ENCODE results near the gene GPR161. TPM values are rescaled to one million over a fixed set of nuclear protein-coding genes. Genes with fewer than 3 reads are reported as not detected.

The GPR161 gene
- total RNA-seq, 6 experiments from 2014 or later: 9.3 to 14.5 (median 13.2) TPM

DNA sequence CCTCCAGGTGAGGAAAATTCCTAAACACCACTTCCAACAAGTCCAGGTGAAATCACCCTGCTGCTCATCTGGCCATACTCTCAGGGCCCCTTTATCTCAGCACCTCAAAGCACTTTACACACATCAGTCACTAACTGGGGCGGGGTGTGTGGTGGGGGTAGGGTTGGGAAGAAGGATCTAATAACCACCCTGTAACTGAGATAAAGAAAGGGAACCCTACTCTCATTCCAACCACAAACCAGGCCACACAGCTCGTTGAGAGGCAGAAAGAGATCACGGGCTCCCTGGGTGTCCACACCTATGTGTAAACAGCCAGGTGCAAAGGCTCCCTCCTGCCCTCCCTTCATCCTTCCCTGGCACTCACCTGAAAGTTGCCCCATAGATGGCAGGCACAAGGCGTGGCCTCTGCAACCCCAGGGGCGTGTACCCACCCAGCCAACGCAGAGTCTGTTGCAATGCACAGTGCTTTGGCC is 20.4 kb downstream of the GPR161 start:
- no peak overlapping the region for H3K27ac Mint-ChIP-seq
- peaks cover 15% of the 10 kb centered on the region for H3K4me1 Mint-ChIP-seq (ENCODE audit: low read depth)
- no peak for DNase-seq
- no peaks in the 10 kb centered on the region; the same call in 1 of the 2 replicates for H3K27me3 Mint-ChIP-seq (ENCODE audit: insufficient read depth)
- TF ChIP-seq, protein P1, sequence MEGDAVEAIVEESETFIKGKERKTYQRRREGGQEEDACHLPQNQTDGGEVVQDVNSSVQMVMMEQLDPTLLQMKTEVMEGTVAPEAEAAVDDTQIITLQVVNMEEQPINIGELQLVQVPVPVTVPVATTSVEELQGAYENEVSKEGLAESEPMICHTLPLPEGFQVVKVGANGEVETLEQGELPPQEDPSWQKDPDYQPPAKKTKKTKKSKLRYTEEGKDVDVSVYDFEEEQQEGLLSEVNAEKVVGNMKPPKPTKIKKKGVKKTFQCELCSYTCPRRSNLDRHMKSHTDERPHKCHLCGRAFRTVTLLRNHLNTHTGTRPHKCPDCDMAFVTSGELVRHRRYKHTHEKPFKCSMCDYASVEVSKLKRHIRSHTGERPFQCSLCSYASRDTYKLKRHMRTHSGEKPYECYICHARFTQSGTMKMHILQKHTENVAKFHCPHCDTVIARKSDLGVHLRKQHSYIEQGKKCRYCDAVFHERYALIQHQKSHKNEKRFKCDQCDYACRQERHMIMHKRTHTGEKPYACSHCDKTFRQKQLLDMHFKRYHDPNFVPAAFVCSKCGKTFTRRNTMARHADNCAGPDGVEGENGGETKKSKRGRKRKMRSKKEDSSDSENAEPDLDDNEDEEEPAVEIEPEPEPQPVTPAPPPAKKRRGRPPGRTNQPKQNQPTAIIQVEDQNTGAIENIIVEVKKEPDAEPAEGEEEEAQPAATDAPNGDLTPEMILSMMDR (IDR thresholded peaks at IDR 0.05): no peak
- H3K9me3 Mint-ChIP-seq: no peaks in the 10 kb centered on the region
- no peak overlapping the region for H3K4me3 Mint-ChIP-seq
- peaks cover 14% of the 10 kb centered on the region for H3K36me3 Mint-ChIP-seq (ENCODE audit: low read depth)

DNA sequence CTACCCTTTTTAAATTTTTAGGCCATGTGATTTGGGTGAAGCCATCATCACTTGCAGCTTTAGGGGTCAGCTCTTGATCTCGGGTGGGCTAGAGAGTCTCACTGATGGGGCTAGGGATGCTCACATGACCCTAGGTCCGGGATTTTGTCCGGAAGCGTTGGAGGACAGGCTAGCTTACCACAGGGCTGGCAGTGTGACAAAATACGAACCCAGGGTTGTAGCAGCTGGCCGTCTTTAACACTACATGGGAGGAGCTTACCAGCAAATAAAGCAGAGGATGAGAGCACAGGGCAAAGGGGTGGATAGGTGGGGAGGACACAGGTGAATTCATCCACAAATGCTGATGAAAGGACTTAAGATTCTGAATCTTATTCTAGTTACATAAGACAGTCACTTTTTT is 21.9 kb downstream of the GPR161 start:
- H3K36me3 Mint-ChIP-seq (ENCODE audit: low read depth): peaks cover 12% of the 10 kb centered on the region
- no peaks in the 10 kb centered on the region for H3K9me3 Mint-ChIP-seq
- no peak overlapping the region for H3K4me3 Mint-ChIP-seq
- TF ChIP-seq, protein P1 (IDR thresholded peaks at IDR 0.05): no peak
- no peak overlapping the region for H3K27ac Mint-ChIP-seq
- peaks cover 11% of the 10 kb centered on the region for H3K4me1 Mint-ChIP-seq (ENCODE audit: low read depth)
- peaks cover 2% of the 10 kb centered on the region; the same call in 1 of the 2 replicates for H3K27me3 Mint-ChIP-seq (ENCODE audit: insufficient read depth)
- DNase-seq: no peak

DNA sequence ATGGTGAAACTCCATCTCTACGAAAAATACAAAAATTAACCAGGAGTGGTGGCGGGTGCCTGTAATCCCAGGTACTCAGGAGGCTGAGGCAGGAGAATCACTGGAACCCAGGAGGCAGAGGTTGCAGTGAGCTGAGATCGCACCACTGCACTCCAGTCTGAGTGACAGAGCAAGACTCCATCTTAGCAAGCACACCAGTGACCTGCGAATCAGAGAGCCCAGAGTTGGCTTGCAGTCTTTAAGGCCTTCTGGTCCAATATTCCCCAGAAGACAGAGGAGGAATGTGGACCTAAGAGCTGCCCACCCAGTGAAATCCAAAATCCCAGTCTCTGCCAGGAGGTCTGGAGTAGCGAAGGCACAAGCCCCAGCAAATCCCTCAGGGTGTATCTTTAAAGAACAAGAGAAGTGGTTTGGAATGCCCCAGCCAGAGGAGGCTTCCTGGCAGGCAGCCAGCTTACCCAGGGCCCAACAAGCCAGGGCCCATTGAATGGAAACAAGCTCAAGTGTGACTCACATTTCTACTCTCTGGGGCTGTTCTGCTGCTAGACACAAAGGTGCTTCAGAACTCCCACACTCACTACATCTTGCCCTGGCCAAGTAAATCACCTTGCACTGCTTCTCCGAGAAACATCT is 23.9 kb downstream of the GPR161 start:
- TF ChIP-seq, protein P1 (IDR thresholded peaks at IDR 0.05): no peak
- Mint-ChIP-seq H3K9me3 (no peaks in the 10 kb centered on the region), H3K36me3 (ENCODE audit: low read depth) (peaks cover under 1% of the 10 kb centered on the region; the same call in 1 of the 2 replicates), H3K27ac (0 out of 2 replicates have a peak overlapping the region, but pooled peaks have one; percentile 0), H3K4me1 (ENCODE audit: low read depth) (peaks cover 11% of the 10 kb centered on the region), H3K27me3 (ENCODE audit: insufficient read depth) (peaks cover 2% of the 10 kb centered on the region; the same call in 1 of the 2 replicates), H3K4me3 (no peak overlapping the region)
- DNase-seq: peak; percentile 56

DNA sequence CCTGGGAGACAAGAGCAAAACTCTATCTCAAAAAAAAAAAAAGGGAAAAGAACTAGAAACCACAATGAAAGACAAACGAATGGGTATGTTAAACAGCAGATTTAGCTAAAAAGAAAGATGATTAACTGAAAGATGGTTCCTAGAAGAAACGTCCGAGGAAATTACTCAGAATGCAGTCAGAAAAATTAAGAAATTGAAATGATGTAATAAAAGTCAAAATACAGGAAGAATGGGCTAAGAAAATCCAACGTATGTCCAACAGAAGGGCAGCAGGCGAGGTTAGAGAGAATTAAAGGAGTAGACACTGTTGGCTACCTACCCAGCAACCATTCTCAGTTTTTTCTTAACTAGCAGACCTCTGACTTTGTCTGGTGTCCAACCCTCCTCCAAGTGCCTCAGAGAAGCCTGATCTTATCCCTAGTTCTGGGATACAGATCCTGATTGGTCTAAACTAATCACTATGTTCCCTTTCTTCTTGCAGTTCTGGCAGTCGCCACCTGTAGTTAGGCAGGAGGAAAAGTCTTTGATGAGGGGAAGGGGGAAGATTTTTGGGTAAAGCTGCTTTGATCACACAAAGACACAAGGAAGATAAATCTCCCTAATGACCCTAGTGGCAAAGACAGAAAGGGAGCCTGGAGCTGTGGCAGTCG is 25.7 kb downstream of the GPR161 start:
- TF ChIP-seq, protein P1 (IDR thresholded peaks at IDR 0.05): 0 out of 2 replicates have a peak, but pooled peaks have one; percentile 9
- no peaks in the 10 kb centered on the region for H3K9me3 Mint-ChIP-seq
- no peak for DNase-seq
- H3K27ac Mint-ChIP-seq: no peak overlapping the region
- peaks cover 11% of the 10 kb centered on the region for H3K4me1 Mint-ChIP-seq (ENCODE audit: low read depth)
- peaks cover 3% of the 10 kb centered on the region; the same call in 1 of the 2 replicates for H3K27me3 Mint-ChIP-seq (ENCODE audit: insufficient read depth)
- no peaks in the 10 kb centered on the region for H3K36me3 Mint-ChIP-seq (ENCODE audit: low read depth)
- no peak overlapping the region for H3K4me3 Mint-ChIP-seq

DNA sequence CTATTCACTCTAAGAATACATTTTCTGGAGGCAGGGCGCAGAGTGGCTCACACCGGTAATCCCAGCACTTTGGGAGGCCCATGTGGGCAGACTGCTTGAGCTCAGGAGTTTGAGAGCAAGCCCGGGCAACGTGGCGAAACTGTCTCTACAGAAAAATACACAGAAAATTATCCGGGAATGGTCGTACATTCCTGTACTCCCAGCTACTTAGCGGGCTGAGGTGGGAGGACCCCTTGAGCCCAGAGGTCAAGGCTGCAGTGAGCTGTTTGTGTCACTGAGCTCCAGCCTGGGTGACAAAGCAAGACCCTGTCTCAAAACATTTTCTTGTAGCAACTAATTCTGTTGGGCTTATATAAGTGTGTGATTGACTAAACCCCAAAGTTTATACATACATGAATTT is 30.5 kb downstream of the GPR161 start:
- TF ChIP-seq, protein P1 (IDR thresholded peaks at IDR 0.05): no peak
- no peak overlapping the region for H3K4me3 Mint-ChIP-seq
- H3K27ac Mint-ChIP-seq: no peak overlapping the region
- H3K4me1 Mint-ChIP-seq (ENCODE audit: low read depth): no peaks in the 10 kb centered on the region
- no peaks in the 10 kb centered on the region for H3K9me3 Mint-ChIP-seq
- H3K36me3 Mint-ChIP-seq (ENCODE audit: low read depth): no peaks in the 10 kb centered on the region
- DNase-seq: no peak
- H3K27me3 Mint-ChIP-seq (ENCODE audit: insufficient read depth): peaks cover 3% of the 10 kb centered on the region; the same call in 1 of the 2 replicates

Data from HFFc6 (cell line).